Cerebellar cortex (tissue), 1 donor: ENCODE data around the gene MMP28.

ENCODE experiments used
- DNase-seq: peaks from one replicate; pipeline ENCODE4 v3.0.0-alpha.2; 2015; ENCODE audit warnings: low spot score

The MMP28 gene

GRCh38 chr17:35799942-35800341 lies 4.5 kb upstream of the MMP28 start:
- peak; percentile 98 for DNase-seq

- no peak for DNase-seq
These were observed 2.5 kb upstream of the MMP28 start for GRCh38 chr17:35797918-35798317.

GRCh38 chr17:35797370-35797769 lies 1.9 kb upstream of the MMP28 start:
- DNase-seq, result no peak

GRCh38 chr17:35796942-35797341 lies 1.5 kb upstream of the MMP28 start:
- DNase-seq, result no peak

- DNase-seq, result no peak
These were observed 427 bp upstream of the MMP28 start for GRCh38 chr17:35795871-35796265.

- DNase-seq, result no peak
These were observed 2.2 kb downstream of the MMP28 start for GRCh38 chr17:35793257-35793656.

GRCh38 chr17:35791681-35792350 lies 3.6 kb downstream of the MMP28 start:
- DNase-seq, result no peak

- no peak for DNase-seq
These were observed 4.6 kb downstream of the MMP28 start for GRCh38 chr17:35790841-35791240.

- no peak for DNase-seq
These were observed 6.7 kb downstream of the MMP28 start for GRCh38 chr17:35788477-35789368.

GRCh38 chr17:35786941-35787432 lies 8.5 kb downstream of the MMP28 start:
- no peak for DNase-seq

GRCh38 chr17:35784895-35785294 lies 10.5 kb downstream of the MMP28 start:
- DNase-seq, result no peak

GRCh38 chr17:35780950-35781349 lies 14.5 kb downstream of the MMP28 start:
- DNase-seq, result no peak

GRCh38 chr17:35778641-35779196 lies 16.7 kb downstream of the MMP28 start:
- DNase-seq, result no peak

GRCh38 chr17:35775583-35775982 lies 19.9 kb downstream of the MMP28 start:
- no peak for DNase-seq

GRCh38 chr17:35775039-35775438 lies 20.4 kb downstream of the MMP28 start:
- no peak for DNase-seq

GRCh38 chr17:35774499-35774898 lies 20.9 kb downstream of the MMP28 start:
- no peak for DNase-seq

GRCh38 chr17:35773679-35774425 lies 21.6 kb downstream of the MMP28 start:
- no peak for DNase-seq

- no peak for DNase-seq
These were observed 22.3 kb downstream of the MMP28 start for GRCh38 chr17:35773129-35773528.

- no peak for DNase-seq
These were observed 25.4 kb downstream of the MMP28 start for GRCh38 chr17:35769895-35770486.

GRCh38 chr17:35768797-35769196 lies 26.6 kb downstream of the MMP28 start:
- DNase-seq, result no peak

GRCh38 chr17:35766903-35767510 lies 28.4 kb downstream of the MMP28 start:
- DNase-seq, result peak; percentile 36
